ENCODE measurements around the gene FPGS.
"Not testable (repeated sequence)": the region's sequence is repeated elsewhere in the genome, so short reads cannot be mapped to it uniquely, and the experiment has no call there.

FPGS gene

DNA sequence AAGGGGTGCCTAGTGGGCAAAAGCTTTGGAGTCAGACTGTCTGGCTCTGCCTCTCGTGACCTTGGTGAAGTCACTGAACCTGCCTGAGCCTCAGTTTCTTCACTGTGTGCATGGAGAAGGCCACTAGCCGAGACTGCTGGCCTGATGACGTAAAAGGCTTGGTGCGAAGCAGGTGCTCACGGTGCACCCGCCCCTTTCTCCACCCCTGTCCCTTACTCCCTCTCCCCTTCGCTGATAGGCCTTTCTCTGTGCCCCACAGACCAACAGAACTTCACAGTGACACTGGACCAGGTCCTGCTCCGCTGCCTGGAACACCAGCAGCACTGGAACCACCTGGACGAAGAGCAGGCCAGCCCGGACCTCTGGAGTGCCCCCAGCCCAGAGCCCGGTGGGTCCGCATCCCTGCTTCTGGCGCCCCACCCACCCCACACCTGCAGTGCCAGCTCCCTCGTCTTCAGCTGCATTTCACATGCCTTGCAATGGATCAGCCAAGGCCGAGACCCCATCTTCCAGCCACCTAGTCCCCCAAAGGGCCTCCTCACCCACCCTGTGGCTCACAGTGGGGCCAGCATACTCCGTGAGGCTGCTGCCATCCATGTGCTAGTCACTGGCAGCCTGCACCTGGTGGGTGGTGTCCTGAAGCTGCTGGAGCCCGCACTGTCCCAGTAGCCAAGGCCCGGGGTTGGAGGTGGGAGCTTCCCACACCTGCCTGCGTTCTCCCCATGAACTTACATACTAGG is 10.4 kb downstream of the FPGS start:
- DNase-seq (ENCODE audit: low read depth), result no peak

DNA sequence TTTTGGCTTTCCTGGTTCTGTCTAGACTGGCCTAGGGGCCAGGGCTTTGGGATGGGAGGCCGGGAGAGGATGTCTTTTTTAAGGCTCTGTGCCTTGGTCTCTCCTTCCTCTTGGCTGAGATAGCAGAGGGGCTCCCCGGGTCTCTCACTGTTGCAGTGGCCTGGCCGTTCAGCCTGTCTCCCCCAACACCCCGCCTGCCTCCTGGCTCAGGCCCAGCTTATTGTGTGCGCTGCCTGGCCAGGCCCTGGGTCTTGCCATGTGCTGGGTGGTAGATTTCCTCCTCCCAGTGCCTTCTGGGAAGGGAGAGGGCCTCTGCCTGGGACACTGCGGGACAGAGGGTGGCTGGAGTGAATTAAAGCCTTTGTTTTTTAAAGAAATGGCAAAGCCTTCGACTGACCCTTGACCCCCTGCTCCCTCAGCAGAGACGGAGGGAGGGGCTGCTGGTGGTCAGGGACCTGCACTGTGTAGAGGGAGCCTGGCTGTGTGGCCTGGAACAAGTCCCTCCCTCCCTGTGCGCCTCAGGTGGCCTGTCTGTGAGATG is 11.1 kb downstream of the FPGS start:
- DNase-seq (ENCODE audit: low read depth), result no peak

DNA sequence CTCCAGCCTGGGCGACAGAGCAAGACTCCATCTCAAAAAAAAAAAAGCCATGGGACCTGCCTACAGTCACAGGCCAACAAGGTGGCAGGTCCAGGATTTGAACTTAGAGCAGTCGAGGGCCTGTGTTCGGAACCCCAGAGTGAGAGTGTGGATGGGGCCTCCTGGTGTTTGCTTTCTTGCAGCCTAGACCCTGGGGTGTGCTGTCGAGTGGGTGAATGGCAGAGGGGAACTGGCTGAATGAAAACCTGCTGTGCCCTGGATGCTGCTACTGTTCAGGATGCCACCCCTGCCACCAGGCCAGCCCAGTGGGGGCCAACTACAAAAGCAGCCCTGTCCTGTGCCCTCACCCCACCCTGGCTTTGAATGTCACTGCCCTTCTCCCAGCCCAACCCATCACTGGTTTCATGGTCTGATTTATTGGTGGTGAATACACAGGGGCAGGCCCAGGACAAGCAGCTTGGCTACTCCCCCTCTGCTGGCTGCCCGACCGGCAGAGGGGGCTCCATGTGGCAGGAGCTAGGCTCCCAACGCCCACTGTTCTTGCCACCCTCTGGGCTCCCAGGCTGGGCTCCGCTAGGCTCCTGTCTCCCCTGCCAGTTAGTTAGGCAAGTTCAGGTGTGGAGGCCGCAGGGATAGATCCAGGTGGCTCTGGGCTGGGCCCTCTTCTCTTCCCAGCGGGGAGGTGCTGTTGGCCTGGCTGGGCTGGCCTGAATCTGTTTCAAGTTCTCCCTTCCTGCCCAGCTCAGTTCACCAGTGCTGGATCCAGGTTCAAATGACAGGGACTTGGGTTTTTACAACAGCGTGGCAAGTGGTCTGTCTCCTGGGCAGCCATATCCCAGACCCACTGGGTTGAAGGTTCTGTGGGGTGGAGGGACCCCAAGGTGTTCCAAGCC is 12.2 kb downstream of the FPGS start:
- DNase-seq (ENCODE audit: low read depth), result no peak

DNA sequence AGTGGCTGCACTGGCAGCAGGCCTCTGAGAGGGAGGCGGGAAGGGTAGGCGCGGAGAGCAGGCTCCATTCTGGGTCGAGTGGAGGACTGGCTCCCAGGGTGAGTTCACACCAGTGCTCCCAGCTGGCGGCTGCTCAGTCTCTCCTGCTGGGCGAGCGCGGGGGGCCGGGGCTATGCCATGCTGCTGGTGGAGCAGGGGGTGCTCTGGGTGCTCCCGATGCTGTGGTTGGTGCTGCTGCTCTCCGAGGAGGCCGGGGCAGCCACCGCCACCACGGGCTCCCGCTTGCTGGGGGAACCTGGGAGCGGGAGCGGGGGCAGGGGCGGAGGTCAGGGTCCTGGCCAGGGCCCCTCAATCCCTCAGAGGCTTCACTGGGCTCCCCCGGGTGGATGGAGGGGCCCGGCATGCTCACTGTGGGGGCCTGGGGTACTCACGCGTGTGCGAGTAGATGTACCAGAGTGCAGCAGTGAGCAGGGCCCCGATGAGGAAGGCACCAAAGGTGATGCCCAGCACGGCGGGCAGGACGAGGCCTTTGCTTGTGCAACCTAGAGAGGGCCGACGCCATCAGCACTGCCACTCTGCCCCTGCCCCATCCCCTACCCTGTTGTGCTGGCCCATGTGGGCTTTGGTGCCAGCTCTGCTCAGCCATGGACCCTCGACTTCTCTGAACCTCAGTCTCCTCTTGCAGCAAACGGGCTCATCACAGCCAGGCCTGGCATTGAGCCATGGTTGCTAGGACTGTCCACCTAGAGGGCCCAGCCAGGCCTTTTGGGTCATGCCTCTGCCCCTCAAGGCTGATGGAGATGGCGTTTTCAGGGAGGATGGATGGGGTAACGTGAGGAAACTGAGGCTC is 13.1 kb downstream of the FPGS start:
- DNase-seq (ENCODE audit: low read depth), result no peak

DNA sequence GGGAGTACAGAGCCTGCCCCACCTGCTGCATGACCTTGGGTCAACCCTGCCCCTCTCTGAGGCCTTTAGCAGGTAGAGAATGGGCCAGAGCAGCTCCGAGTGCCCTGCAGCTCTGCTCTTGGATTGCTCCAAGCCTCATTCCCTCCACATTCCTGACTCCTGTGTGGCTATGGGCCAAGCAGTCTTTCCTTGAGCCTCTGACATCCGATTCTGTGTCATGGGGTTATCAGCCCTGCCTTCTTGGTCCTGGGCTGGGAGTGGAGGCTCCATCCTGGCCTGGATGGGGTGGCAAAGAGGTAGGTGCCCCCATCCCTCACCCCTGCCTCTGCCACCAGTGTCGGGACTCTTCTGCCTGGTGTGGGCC is 13.7 kb downstream of the FPGS start:
- peak; percentile 32 for DNase-seq (ENCODE audit: low read depth)

DNA sequence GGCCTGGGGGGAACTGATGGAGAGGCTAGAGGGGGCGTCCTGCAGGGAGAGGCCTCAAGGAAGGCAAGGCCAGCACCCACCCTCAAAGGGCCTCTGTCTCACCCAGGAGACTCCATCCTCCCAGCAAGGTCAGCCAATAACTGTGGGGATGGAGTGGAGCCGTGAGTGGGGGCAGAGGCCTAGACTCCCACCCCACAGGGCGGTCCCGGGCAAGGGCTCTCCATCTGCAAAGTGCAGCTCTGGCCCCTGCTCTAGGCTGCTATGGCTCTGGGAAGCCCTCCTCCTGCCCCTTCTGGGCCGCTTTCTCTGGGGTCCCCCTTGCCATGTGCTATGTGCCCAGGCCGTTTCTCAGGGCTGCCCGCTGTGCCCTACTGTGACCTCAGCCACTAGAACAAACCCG is 14.0 kb downstream of the FPGS start:
- DNase-seq (ENCODE audit: low read depth), result no peak

DNA sequence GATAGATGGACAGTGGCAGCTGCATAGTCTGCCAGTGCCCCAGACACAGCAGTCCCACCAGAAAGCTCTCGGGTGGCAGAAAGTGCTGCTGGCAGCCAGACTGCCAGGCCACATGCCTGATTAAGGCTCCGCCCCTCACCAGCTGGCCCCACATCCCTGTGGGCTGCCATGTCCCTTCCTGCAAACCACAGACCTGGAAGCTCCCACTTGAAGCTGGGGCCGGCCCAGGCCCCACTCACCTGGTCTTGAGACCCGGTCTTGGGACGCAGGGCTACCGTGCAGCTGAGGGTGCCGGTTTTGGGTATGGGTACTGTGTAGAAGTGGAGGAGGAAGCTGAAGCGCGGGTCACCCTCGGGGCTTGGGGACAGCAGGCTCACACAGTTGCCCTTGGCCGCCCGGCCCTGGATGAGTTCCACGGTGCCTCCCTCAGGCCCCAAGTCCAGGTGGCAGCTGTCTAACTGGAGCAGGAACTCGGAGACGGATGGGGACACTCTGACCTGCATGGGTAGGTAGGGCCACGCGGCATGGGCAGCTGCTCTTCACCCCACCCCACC is 15.3 kb downstream of the FPGS start:
- DNase-seq (ENCODE audit: low read depth), result no peak

DNA sequence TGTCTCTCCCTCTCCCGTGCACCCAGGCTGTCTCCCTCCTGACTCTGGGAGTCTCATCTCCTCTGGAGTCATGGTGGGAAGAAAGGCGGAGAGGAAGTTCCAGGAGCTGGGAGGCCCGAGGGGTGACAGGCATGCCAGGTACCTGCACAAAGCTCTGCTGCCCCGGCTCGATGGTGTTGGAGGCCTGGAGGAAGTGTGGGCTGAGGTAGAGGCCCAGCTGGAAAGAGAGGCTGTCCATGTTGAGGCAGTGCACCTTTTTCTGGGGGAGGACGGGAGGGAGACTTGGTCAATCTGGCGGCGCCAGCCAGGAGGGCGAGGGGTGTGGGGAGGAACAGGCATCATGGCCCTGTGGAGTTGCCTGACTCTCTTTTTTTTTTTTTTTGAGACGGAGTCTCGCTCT is 15.9 kb downstream of the FPGS start:
- no peak for DNase-seq (ENCODE audit: low read depth)

DNA sequence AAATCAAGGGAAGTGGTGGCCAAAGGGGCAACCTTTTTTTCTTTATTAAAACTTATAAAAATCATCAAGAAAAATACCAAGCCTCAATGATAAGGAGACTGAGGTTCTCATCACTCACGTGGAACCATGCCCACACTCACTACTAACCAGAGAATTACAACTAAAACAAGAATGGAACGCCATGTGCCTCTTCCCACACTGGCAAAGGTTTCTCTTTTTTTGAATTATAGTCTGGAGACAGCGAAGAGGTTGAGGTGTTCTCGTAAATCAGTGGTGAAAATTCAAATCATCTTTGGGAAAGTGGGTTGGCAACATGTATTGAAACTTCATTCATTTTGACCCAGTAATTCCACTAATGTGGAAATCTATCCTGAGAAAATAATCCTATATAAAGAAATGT is 19.4 kb downstream of the FPGS start:
- DNase-seq (ENCODE audit: low read depth), result no peak

DNA sequence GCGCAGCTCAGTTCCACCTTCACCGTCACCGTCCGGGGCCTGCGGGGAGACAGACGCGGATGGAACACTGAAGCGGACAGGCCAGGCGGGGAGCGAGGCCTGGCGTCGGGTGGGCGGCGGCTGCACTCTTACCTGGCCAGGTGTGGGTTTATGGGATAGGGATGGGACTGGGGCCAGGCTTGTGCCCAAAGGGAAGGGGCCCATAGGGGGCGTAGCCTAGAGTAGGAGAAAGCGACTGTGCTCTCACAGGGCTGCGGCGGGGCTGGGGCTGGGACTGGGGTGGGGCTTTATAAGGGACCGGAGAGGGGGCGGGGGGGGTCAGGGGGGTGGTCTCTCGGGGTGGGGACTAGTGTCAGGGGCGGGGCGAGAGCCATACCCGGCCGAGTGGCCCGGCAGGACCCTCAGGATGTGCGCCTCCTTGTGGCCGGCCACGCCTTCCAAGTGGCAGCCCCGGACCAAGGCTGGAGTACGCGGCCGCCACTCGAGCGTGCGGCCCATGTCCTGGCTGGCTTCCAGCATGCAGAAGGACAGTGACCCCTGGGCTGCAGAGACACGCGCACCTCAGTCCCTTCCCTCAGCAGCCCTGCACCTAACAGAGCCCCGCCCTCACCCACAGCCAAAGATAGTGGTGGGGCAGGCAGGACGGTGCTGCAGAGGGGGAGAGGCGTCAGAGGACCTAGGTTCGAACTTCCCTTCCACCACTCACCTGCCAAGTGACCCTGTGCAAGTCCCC is 22.8 kb downstream of the FPGS start:
- no peak for DNase-seq (ENCODE audit: low read depth)

DNA sequence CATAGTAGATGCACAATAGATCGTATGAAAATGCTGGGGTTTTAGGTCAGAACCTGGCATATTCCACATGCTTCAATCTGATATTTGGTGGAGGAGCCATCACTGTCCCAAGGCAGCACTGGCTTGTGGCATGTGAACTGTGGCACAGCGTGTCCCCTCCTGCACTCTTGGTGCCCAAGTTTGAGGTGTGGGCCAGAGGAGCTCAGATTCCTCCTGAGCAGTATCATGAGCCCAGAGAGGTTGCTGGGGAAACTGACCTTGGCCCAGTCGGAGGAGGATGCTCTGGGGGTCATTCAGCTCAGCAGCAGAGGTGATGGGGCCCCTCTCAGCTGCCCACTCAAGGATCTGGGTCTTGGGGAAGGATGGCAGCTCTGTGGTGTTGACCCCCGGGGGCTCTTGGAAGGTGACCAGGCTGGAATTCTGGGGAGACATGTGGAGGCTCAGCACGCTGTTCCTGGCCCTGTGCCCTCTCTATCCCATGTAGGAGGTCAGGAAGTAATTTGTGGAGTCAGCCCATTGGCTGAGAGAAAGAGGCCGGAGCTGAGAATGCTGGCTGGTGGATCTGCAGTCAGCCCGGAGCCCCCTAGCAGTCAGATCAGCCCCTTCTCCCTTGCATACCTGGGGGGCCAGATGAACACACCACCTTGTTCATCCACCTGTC is 23.7 kb downstream of the FPGS start:
- DNase-seq (ENCODE audit: low read depth), result no peak

DNA sequence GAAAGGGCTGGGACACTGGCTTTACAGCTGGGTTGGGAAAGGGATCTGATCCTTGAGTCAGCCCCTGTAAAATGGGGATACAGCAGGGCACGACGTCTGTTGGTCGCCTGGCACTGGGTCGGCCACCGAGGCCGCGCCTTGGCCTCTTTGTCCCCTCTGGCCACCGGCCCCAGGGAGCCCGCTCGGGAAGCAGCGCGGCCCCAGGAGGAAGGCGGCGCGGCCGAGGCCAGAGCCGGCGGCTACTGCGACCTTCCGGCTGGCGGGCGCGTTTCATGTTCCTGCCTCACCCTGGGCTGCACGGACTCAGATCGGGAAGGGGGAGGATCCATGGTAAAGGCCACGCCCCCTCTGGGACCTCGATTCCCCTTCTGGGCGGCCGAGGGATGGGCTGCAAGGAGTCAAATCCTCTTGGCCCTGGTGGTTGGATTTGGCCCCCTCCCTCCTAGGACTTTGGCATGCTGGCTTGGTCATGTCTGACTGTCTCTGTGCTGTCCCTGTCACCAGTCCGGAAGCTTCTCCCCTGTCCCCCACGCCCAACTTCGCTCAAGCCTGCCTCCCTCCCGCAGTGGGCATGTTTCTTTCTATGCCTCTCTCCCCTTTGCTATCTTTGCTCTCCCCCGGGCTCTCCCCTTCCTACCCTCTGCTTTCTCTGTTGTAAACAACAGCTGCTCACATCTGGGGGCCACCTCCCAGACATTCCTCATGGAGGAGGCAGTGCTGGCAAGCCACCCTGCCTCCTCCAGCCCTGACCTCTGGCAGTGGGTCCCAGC is 25.8 kb downstream of the FPGS start:
- peak; percentile 55 for DNase-seq (ENCODE audit: low read depth)

DNA sequence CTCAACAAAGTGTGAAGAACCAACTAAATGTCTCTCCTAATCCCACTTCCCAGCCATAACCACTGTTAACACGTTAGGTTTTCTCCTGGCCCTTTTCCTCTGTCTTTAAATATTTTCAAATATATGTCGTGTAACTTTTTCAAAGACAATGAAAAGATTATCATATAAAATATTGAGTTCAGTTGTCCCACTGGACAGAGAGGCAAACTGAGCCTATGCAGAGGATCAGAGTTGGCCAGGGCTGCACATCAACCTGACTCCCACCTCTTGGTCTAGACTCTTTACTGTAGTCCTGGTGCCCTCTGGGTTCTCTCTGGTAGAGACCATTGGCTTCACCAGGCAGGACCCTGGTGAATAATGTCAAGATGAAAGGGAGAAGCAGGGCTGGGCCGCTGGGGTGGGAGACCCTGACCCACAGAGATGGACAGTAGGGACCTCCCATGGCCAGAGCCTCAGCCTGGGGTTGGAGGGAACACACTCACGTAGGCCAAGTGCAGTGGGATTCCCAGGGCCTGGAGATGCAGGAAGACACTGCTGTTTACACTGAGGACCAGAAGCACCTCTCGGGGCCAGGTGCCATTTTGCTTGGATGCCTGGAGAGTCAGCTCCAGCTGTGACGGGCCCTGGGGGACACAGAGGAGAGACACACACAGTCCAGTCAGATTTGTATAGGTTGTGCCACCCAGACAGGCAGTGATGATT is 26.7 kb downstream of the FPGS start:
- DNase-seq (ENCODE audit: low read depth), result no peak

DNA sequence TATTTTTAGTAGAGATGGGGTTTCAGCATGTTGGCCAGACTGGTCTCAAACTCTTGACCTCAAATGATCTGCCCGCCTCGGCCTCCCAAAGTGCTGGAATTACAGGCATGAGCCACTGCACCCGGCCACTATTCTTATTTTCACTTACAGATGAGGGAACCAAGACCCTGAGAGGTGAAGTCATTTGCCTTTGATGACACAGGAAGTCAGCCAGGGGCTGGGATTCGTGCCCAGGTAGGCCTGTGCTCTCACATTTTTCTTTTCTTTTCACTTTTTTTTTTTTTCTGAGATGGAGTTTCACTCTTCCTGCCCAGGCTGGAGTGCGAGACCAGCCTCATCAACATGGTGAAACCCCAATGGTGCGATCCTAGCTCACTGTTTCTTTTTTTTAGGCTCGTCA is 29.6 kb downstream of the FPGS start:
- no peak for DNase-seq (ENCODE audit: low read depth)

DNA sequence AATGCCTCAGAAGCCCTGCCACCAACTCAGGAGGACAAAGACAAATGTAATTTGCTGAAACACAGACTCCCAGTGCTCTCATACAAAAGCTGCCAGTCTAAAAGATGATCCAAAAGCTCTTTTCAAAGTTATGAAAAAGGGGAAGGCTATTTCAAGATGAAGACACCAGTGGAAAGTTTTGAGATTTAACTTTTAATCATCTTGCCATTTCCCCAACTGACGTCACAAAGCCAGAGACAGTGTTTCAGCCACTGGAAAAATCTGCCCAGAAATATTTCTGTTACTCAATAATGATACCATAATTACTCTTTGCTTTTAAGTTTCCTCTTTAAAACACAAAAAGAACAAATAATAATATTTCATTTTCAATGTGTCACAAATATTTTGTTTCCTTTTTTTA is 30.9 kb downstream of the FPGS start:
- DNase-seq (ENCODE audit: low read depth), result peak; percentile 75

DNA sequence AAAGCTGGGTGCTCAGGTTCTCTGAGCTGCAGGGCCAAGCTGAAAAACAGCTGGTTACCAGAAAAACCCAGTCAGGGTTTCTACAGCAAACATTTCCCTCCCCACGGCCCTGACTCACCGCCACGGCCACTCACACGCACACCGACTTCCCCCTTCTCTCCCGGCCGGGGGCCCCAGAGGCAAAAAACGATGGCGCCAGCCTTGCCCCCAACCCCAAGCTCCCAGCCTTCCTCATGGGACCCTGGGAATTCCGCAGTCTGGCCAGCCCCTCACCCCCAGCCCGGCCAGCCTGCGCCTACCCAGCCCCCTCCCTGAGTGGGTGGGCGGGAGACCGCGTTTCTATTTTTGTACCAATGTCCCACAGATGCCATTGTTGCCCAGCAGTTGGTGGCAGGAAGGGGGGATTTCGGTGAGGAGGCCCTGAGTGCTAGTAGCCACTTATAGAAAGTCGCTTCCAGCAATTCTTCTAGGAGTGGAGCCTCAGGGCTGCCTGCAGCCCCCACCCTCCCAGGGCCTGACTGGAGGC is 33.4 kb downstream of the FPGS start:
- DNase-seq (ENCODE audit: low read depth), result peak; percentile 74

DNA sequence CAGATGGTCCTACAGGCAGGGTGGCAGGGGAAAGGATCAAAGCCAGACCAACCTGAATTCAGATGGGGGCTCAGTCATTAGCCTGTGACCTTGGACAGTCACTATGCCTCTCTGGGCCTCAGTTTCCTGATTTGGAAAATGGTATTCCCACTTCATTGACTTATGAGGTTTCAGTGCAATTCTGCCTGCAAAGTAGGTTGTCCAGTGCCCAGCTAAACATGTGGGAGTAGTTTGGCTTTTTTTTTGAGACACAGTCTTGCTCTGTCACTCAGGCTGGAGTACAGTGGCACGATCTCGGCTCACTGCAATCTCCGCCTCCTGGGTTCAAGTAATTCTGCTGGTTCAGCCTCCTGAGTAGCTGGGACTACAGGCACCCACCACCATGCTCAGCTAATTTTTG is 33.9 kb downstream of the FPGS start:
- not testable (repeated sequence) for DNase-seq (ENCODE audit: low read depth)

DNA sequence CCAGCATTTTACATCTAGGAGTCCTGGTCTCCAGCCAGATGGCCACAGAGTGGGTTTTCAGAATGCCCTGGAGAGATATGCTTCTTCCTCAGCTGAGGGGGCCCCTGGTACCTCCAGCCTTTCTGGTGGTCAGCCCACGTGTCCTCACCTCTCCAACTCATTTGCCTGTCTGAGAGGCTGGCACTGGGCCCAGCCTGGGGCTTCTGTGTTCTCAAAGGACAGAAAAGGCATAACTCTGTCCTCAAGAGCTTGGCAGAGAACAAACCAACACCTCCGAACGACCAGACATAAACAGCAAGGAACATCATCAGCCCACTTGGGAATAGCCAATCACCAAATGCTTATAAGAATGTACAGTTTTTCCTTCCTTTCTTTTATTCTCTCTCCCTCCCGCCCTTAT is 34.7 kb downstream of the FPGS start:
- DNase-seq (ENCODE audit: low read depth), result peak; percentile 59

Measured in amniotic epithelial cell (primary cell).